Neuronal stem cell (in vitro differentiated cells): Measurements from ENCODE around the gene GRM1.

Source experiments
- DNase-seq: peaks from one replicate; pipeline ENCODE4 v3.0.0-alpha.2; 2013; ENCODE audit warnings: low spot score
- H2AFZ ChIP-seq: one replicate; pipeline ENCODE4 v1.6.1; 2013; ENCODE audit warnings: mild to moderate bottlenecking, low read length, inconsistent platforms
- H2AK5ac ChIP-seq: 2 replicates; pipeline ENCODE4 v1.6.1; 2013; ENCODE audit warnings: low read depth, mild to moderate bottlenecking, inconsistent platforms, low read length, moderate library complexity, mixed read lengths
- H2BK120ac ChIP-seq: 2 replicates; pipeline ENCODE4 v1.6.1; 2013; ENCODE audit warnings: low read depth, mild to moderate bottlenecking, inconsistent platforms, low read length, moderate library complexity, mixed read lengths
- H2BK12ac ChIP-seq: one replicate; pipeline ENCODE4 v1.6.1; 2013; ENCODE audit warnings: low read length, inconsistent platforms
- H2BK15ac ChIP-seq: 2 replicates; pipeline ENCODE4 v1.6.1; 2013; ENCODE audit warnings: mild to moderate bottlenecking, low read length, inconsistent platforms, mixed read lengths
- H2BK5ac ChIP-seq: one replicate; pipeline ENCODE4 v1.6.1; 2013; ENCODE audit warnings: inconsistent platforms, mild to moderate bottlenecking, low read length, moderate library complexity
- H3K14ac ChIP-seq: one replicate; pipeline ENCODE4 v1.6.1; 2013; ENCODE audit warnings: low read length, inconsistent platforms
- H3K18ac ChIP-seq: 2 replicates; pipeline ENCODE4 v1.6.1; 2013; ENCODE audit warnings: low read length, inconsistent platforms
- H3K23ac ChIP-seq: 2 replicates; pipeline ENCODE4 v1.6.1; 2013; ENCODE audit warnings: low read depth, mild to moderate bottlenecking, mixed read lengths, low read length, inconsistent platforms; ENCODE audit not compliant: poor library complexity
- H3K27ac ChIP-seq: replicated peaks from 3 replicates; pipeline ENCODE4 v1.5.1; 2013; ENCODE audit warnings: low read length, inconsistent platforms
- H3K27me3 ChIP-seq, 3 experiments: 2 replicates each; pipeline ENCODE4 v1.6.1; 2013; ENCODE audit warnings: low read length in 3 of 3, mild to moderate bottlenecking in 2 of 3, inconsistent platforms in 1 of 3, low read depth in 1 of 3, mixed read lengths in 1 of 3, moderate library complexity in 1 of 3; ENCODE audit not compliant: control insufficient read depth in 3 of 3, insufficient read depth in 3 of 3
- H3K36me3 ChIP-seq, 2 donors: replicated peaks in 1 of 2; 2 replicates each; pipeline ENCODE4 v1.6.1; 2013; ENCODE audit warnings: low read length in 2 of 2; ENCODE audit not compliant: control insufficient read depth in 2 of 2, insufficient read depth in 2 of 2
- H3K4ac ChIP-seq: 2 replicates; pipeline ENCODE4 v1.6.1; 2013; ENCODE audit warnings: inconsistent platforms, mild to moderate bottlenecking, low read length, moderate library complexity
- H3K4me1 ChIP-seq, 2 donors: 1 replicate in 1 of 2; 2 replicates in 1 of 2; pipeline ENCODE4 v1.6.1; 2013; ENCODE audit warnings: low read length in 2 of 2, low read depth in 1 of 2; ENCODE audit not compliant: control insufficient read depth in 2 of 2, insufficient read depth in 1 of 2
- H3K4me2 ChIP-seq: one replicate; pipeline ENCODE4 v1.6.1; 2013; ENCODE audit warnings: mild to moderate bottlenecking, low read length, inconsistent platforms; ENCODE audit not compliant: insufficient read depth, poor library complexity, severe bottlenecking
- H3K4me3 ChIP-seq, 2 donors: 2 replicates each; pipeline ENCODE4 v1.5.1; 2013; ENCODE audit warnings: low read length in 2 of 2, mild to moderate bottlenecking in 2 of 2, inconsistent platforms in 1 of 2, moderate library complexity in 1 of 2
- H3K79me1 ChIP-seq: one replicate; pipeline ENCODE4 v1.6.1; 2013; ENCODE audit warnings: low read depth, mild to moderate bottlenecking, inconsistent platforms, low read length, moderate library complexity
- H3K9ac ChIP-seq: one replicate; pipeline ENCODE4 v1.6.1; 2013; ENCODE audit warnings: mild to moderate bottlenecking, low read depth, low read length, inconsistent platforms; ENCODE audit not compliant: poor library complexity
- H3K9me3 ChIP-seq, 2 donors: replicated peaks in 1 of 2; 2 replicates each; pipeline versions ENCODE3 to v1.6.1; 2013; ENCODE audit warnings: low read length in 2 of 2, mild to moderate bottlenecking in 2 of 2, inconsistent platforms in 1 of 2, low read depth in 1 of 2, mixed read lengths in 1 of 2, moderate library complexity in 1 of 2; ENCODE audit not compliant: control insufficient read depth in 2 of 2, insufficient read depth in 1 of 2
- H4K8ac ChIP-seq: one replicate; pipeline ENCODE4 v1.6.1; 2013; ENCODE audit warnings: low read depth, mild to moderate bottlenecking, inconsistent platforms, low read length, moderate library complexity
- H4K91ac ChIP-seq: one replicate; pipeline ENCODE4 v1.6.1; 2013; ENCODE audit warnings: low read length, low read depth, mild to moderate bottlenecking, inconsistent platforms; ENCODE audit not compliant: poor library complexity
- WGBS, 2 donors: extraction: QIAGEN DNeasy Blood & Tissue Kit; methylation state at CpG; one replicate each; pipeline ENCODE4 v1.1.7; 2013; ENCODE audit warnings: missing lambda C conversion rate in 2 of 2, mixed read lengths in 1 of 2; ENCODE audit not compliant: insufficient read length in 2 of 2, insufficient replicate concordance in 1 of 2; ENCODE audit errors: extremely low coverage in 2 of 2; 5-methylcytosine and 5-hydroxymethylcytosine counted together

GRM1 gene

GRCh38 chr6:146304181-146304580 lies 275.3 kb downstream of the GRM1 start:
- H3K4me3 ChIP-seq, result no peak overlapping the region
- no peak overlapping the region for H2BK120ac ChIP-seq
- H3K4ac ChIP-seq, result no peak overlapping the region
- no peak overlapping the region for H3K27ac ChIP-seq
- H2AK5ac ChIP-seq, result no peak overlapping the region
- H3K4me1 ChIP-seq, result peaks cover 2 to 17% of the 10 kb centered on the region in 2 donors
- no CpG with 5 or more reads among the region's 3 CpGs for WGBS, 2 donors
- no peak overlapping the region for H4K91ac ChIP-seq
- no peaks in the 10 kb centered on the region for H3K27me3 ChIP-seq
- no peak overlapping the region for H3K23ac ChIP-seq
- H2BK15ac ChIP-seq, result no peak overlapping the region
- no peak overlapping the region for H4K8ac ChIP-seq
- H3K79me1 ChIP-seq, result no peaks in the 10 kb centered on the region
- H3K14ac ChIP-seq, result no peak overlapping the region
- no peak for DNase-seq
- H3K4me2 ChIP-seq, result no peak overlapping the region
- no peak overlapping the region for H2AFZ ChIP-seq
- no peaks in the 10 kb centered on the region for H3K36me3 ChIP-seq
- H2BK12ac ChIP-seq, result no peak overlapping the region
- H3K18ac ChIP-seq, result no peak overlapping the region
- no peaks in the 10 kb centered on the region for H3K9me3 ChIP-seq
- no peak overlapping the region for H3K9ac ChIP-seq
- H2BK5ac ChIP-seq, result no peak overlapping the region

GRCh38 chr6:146305092-146305491 lies 276.2 kb downstream of the GRM1 start:
- H3K27ac ChIP-seq, result no peak overlapping the region
- H2AK5ac ChIP-seq, result no peak overlapping the region
- H2AFZ ChIP-seq, result no peak overlapping the region
- no peak overlapping the region for H3K4me3 ChIP-seq
- no peak overlapping the region for H3K9ac ChIP-seq
- no peak for DNase-seq
- no peak overlapping the region for H3K23ac ChIP-seq
- no peak overlapping the region for H3K18ac ChIP-seq
- H2BK12ac ChIP-seq, result no peak overlapping the region
- H4K8ac ChIP-seq, result peak overlapping the region; percentile 48
- no peak overlapping the region for H3K4ac ChIP-seq
- WGBS, 2 donors, result no CpG with 5 or more reads among the region's 1 CpG
- peaks cover 2 to 17% of the 10 kb centered on the region in 2 donors for H3K4me1 ChIP-seq
- no peak overlapping the region for H2BK120ac ChIP-seq
- no peak overlapping the region for H2BK15ac ChIP-seq
- no peak overlapping the region for H3K4me2 ChIP-seq
- no peak overlapping the region for H3K14ac ChIP-seq
- no peaks in the 10 kb centered on the region for H3K9me3 ChIP-seq
- H3K36me3 ChIP-seq, result no peaks in the 10 kb centered on the region
- no peaks in the 10 kb centered on the region for H3K27me3 ChIP-seq
- H4K91ac ChIP-seq, result no peak overlapping the region
- H3K79me1 ChIP-seq, result no peaks in the 10 kb centered on the region
- H2BK5ac ChIP-seq, result no peak overlapping the region

- Histone ChIP-seq H3K4me1 (peaks cover 2 to 14% of the 10 kb centered on the region in 2 donors), H2BK15ac (no peak overlapping the region), H2AFZ (no peak overlapping the region), H2BK120ac (no peak overlapping the region), H3K4me3 (no peak overlapping the region), H3K9me3 (no peaks in the 10 kb centered on the region), H3K36me3 (no peaks in the 10 kb centered on the region), H3K27me3 (no peaks in the 10 kb centered on the region), H2BK12ac (no peak overlapping the region), H3K14ac (no peak overlapping the region), H2AK5ac (no peak overlapping the region), H4K91ac (no peak overlapping the region), H3K79me1 (no peaks in the 10 kb centered on the region), H3K27ac (no peak overlapping the region), H3K4ac (no peak overlapping the region), H3K4me2 (no peak overlapping the region), H4K8ac (no peak overlapping the region), H3K23ac (no peak overlapping the region), H2BK5ac (no peak overlapping the region), H3K18ac (no peak overlapping the region), H3K9ac (no peak overlapping the region)
- DNase-seq, result no peak
- no CpG with 5 or more reads among the region's 3 CpGs for WGBS, 2 donors
These were observed 277.1 kb downstream of the GRM1 start for GRCh38 chr6:146305951-146306350.

GRCh38 chr6:146310628-146311027 lies 281.8 kb downstream of the GRM1 start:
- H3K9ac ChIP-seq, result no peak overlapping the region
- no peak overlapping the region for H3K4me3 ChIP-seq
- no peak for DNase-seq

More at GRCh38 chr6:146310628-146311027, 281.8 kb downstream of the GRM1 start:
- Histone ChIP-seq H3K4me2 (no peak overlapping the region), H2AK5ac (no peak overlapping the region), H3K79me1 (no peaks in the 10 kb centered on the region), H3K27ac (no peak overlapping the region), H2AFZ (no peak overlapping the region), H3K4ac (no peak overlapping the region), H3K23ac (no peak overlapping the region), H2BK12ac (no peak overlapping the region), H2BK15ac (no peak overlapping the region), H3K27me3 (no peaks in the 10 kb centered on the region), H4K8ac (no peak overlapping the region), H3K4me1 (no peaks in the 10 kb centered on the region), H3K36me3 (no peaks in the 10 kb centered on the region), H3K14ac (no peak overlapping the region), H2BK5ac (no peak overlapping the region), H4K91ac (no peak overlapping the region), H3K18ac (no peak overlapping the region), H2BK120ac (no peak overlapping the region), H3K9me3 (no peaks in the 10 kb centered on the region)
- WGBS, 2 donors, result no CpG with 5 or more reads among the region's 2 CpGs
